Keratinocyte (primary cell): ENCODE data around the gene ELAVL2. TPM values are rescaled to one million over a fixed set of nuclear protein-coding genes. Genes with fewer than 3 reads are reported as not detected.

Experiments used
- DNase-seq: peaks from one replicate; pipeline ENCODE4 v3.0.0-alpha.2; 2011; ENCODE audit warnings: low read depth, missing footprints, low spot score
- FAIRE-seq: peaks from 2 replicates; lab custom pipeline; 2011; peaks lifted over from hg19 to GRCh38; lab: Jason Lieb, UNC
- H2AFZ ChIP-seq: 2 replicates; pipeline ENCODE4 v1.6.0; 2012; ENCODE audit warnings: low read length, control low read depth, inconsistent platforms; ENCODE audit not compliant: control insufficient read depth
- H3K27ac ChIP-seq: 2 replicates; pipeline ENCODE4 v1.5.1; 2011; ENCODE audit warnings: low read length; ENCODE audit not compliant: control insufficient read depth, insufficient read depth
- H3K27me3 ChIP-seq: 3 replicates; pipeline ENCODE4 v1.6.0; 2011; ENCODE audit warnings: low read length; ENCODE audit not compliant: control insufficient read depth, insufficient read depth; ENCODE audit errors: extremely low read depth
- H3K36me3 ChIP-seq, 2 experiments: 2 replicates in 1 of 2; 3 replicates in 1 of 2; pipeline ENCODE4 v1.5.1; 2011; ENCODE audit warnings: low read length in 2 of 2, mild to moderate bottlenecking in 1 of 2; ENCODE audit not compliant: control insufficient read depth in 2 of 2, insufficient read depth in 2 of 2; ENCODE audit errors: extremely low read depth in 1 of 2
- H3K4me1 ChIP-seq: 3 replicates; pipeline ENCODE4 v1.5.1; 2011; ENCODE audit warnings: low read length; ENCODE audit not compliant: control insufficient read depth, insufficient read depth; ENCODE audit errors: extremely low read depth
- H3K4me2 ChIP-seq: 3 replicates; pipeline ENCODE4 v1.6.0; 2011; ENCODE audit warnings: low read depth, low read length; ENCODE audit not compliant: control insufficient read depth, insufficient read depth; ENCODE audit errors: extremely low read depth
- H3K4me3 ChIP-seq, 3 experiments: fragments of 200-600 bp in 1 of 3; sonication (generic) in 1 of 3; 2 replicates in 2 of 3; 3 replicates in 1 of 3; pipeline ENCODE4 v1.5.1; 2011 to 2016; ENCODE audit warnings: low read length in 3 of 3, mild to moderate bottlenecking in 3 of 3, control low read depth in 2 of 3, inconsistent platforms in 1 of 3, low read depth in 1 of 3, mixed read lengths in 1 of 3, mixed run types in 1 of 3, moderate library complexity in 1 of 3; ENCODE audit not compliant: control insufficient read depth in 2 of 3, insufficient read depth in 2 of 3; ENCODE audit errors: extremely low read depth in 1 of 3
- H3K79me2 ChIP-seq: 2 replicates; pipeline ENCODE4 v1.6.0; 2012; ENCODE audit warnings: low read length; ENCODE audit not compliant: control insufficient read depth, insufficient read depth
- H3K9ac ChIP-seq: 3 replicates; pipeline ENCODE4 v1.6.0; 2011; ENCODE audit warnings: low read length; ENCODE audit not compliant: control insufficient read depth, insufficient read depth; ENCODE audit errors: extremely low read depth
- H3K9me1 ChIP-seq: 3 replicates; pipeline ENCODE4 v1.6.0; 2011; ENCODE audit warnings: low read length; ENCODE audit not compliant: control insufficient read depth, insufficient read depth; ENCODE audit errors: extremely low read depth
- H3K9me3 ChIP-seq: 2 replicates; pipeline ENCODE4 v1.5.1; 2012; ENCODE audit warnings: low read depth, low read length; ENCODE audit not compliant: control insufficient read depth
- H4K20me1 ChIP-seq: 3 replicates; pipeline ENCODE4 v1.6.0; 2011; ENCODE audit warnings: low read length; ENCODE audit not compliant: control insufficient read depth, insufficient read depth; ENCODE audit errors: extremely low read depth
- CTCF ChIP-seq, 3 experiments: IDR thresholded peaks in 1 of 3; conservative IDR thresholded peaks in 1 of 3; optimal IDR thresholded peaks in 1 of 3; 2 replicates in 2 of 3; 3 replicates in 1 of 3; pipeline versions ENCODE3 to v1.5.1; 2011; ENCODE audit warnings: low read length in 3 of 3, mild to moderate bottlenecking in 3 of 3, moderate library complexity in 2 of 3, control low read depth in 1 of 3, inconsistent platforms in 1 of 3; ENCODE audit not compliant: insufficient read depth in 2 of 3; ENCODE audit errors: extremely low read depth in 1 of 3
- EZH2 ChIP-seq: IDR thresholded peaks from one replicate; pipeline ENCODE4 v1.6.1; 2012; ENCODE audit warnings: inconsistent platforms, mild to moderate bottlenecking, low read length, moderate library complexity
- dilution Hi-C: fragments of 300-500 bp; cut with MboI; formaldehyde crosslinking; loops from one replicate; pipeline ENCODE4 v1.7.0; 2020; ENCODE audit warnings: low sequenced_read_pairs; ENCODE audit not compliant: extremely low pct_ligation_motif_present
- polyA plus RNA-seq, 5 experiments: library from polyadenylated mRNA; depleted of rRNA in 3 of 5; stranded (reverse) in 3 of 5; stranded (forward) in 1 of 5; unstranded in 1 of 5; fragments of >200 nt; gene quantifications; 1 replicate in 1 of 5; 2 replicates in 3 of 5; 3 replicates in 1 of 5; pipeline versions ENCODE4 v1.2.1 to v1.2.3, GENCODE V29; 2011 to 2012; ENCODE audit warnings: missing spikeins in 2 of 5, low read depth in 1 of 5, low replicate concordance in 1 of 5

Gene ELAVL2
- polyA plus RNA-seq, 1 donor (not counting 4 experiments of a cell fraction or from before 2014, with no cell fraction given): 4.3 TPM

- peaks cover 9% of the 10 kb centered on the region for H3K4me1 ChIP-seq
- DNase-seq (no peak), FAIRE-seq (no peak)
- no peaks in the 10 kb centered on the region for H3K36me3 ChIP-seq
- TF ChIP-seq EZH2: no peak
- no peak for TF ChIP-seq CTCF (optimal IDR thresholded peaks at IDR 0.05 in 1 of 3, IDR thresholded peaks at IDR 0.05 in 1 of 3, conservative IDR thresholded peaks at IDR 0.05 in 1 of 3; ENCODE audit: extremely low read depth in 1 of 3, insufficient read depth in 2 of 3, low read length in 3 of 3)
- peak overlapping the region; percentile 92 for H3K4me2 ChIP-seq
- peak overlapping the region; percentile 37 to 73 (median 72) for H3K4me3 ChIP-seq
- no peak overlapping the region for H3K9ac ChIP-seq
- H2AFZ ChIP-seq: peak overlapping the region; percentile 85
- dilution Hi-C loops: no loop called here
- H4K20me1 ChIP-seq: no peaks in the 10 kb centered on the region
- H3K79me2 ChIP-seq: no peaks in the 10 kb centered on the region
- no peaks in the 10 kb centered on the region for H3K9me1 ChIP-seq
- H3K9me3 ChIP-seq: no peaks in the 10 kb centered on the region
- H3K27me3 ChIP-seq: peaks cover 32% of the 10 kb centered on the region
- H3K27ac ChIP-seq: no peak overlapping the region
These were observed 24.2 kb upstream of the ELAVL2 start for GRCh38 chr9:23850242-23850689.

GRCh38 chr9:23849379-23850035 lies 23.5 kb upstream of the ELAVL2 start:
- H3K9me1 ChIP-seq: no peaks in the 10 kb centered on the region
- peaks cover 9% of the 10 kb centered on the region for H3K4me1 ChIP-seq
- H3K4me3 ChIP-seq: no peak overlapping the region
- H3K9me3 ChIP-seq: no peaks in the 10 kb centered on the region
- FAIRE-seq: no peak
- no peak overlapping the region for H3K27ac ChIP-seq
- dilution Hi-C loops: no loop called here
- H4K20me1 ChIP-seq: no peaks in the 10 kb centered on the region
- no peak overlapping the region for H3K9ac ChIP-seq
- H3K36me3 ChIP-seq: no peaks in the 10 kb centered on the region
- H2AFZ ChIP-seq: no peak overlapping the region
- H3K79me2 ChIP-seq: no peaks in the 10 kb centered on the region
- peak overlapping the region; percentile 92 for H3K4me2 ChIP-seq
- no peak for DNase-seq
- peaks cover 36% of the 10 kb centered on the region for H3K27me3 ChIP-seq
- TF ChIP-seq EZH2: peak; percentile 51
- no peak for TF ChIP-seq CTCF (optimal IDR thresholded peaks at IDR 0.05 in 1 of 3, IDR thresholded peaks at IDR 0.05 in 1 of 3, conservative IDR thresholded peaks at IDR 0.05 in 1 of 3; ENCODE audit: extremely low read depth in 1 of 3, insufficient read depth in 2 of 3, low read length in 3 of 3)
